Endothelial cell of umbilical vein (primary cell): ENCODE measurements around the gene MARCHF11.

Source experiments
- CTCF ChIP-seq, 2 donors: IDR thresholded peaks; 1 replicate in 1 of 2; 2 replicates in 1 of 2; pipeline ENCODE4 v1.5.1; 2011; ENCODE audit warnings: low read length in 2 of 2, mild to moderate bottlenecking in 2 of 2, moderate library complexity in 2 of 2, control low read depth in 1 of 2, inconsistent platforms in 1 of 2, low read depth in 1 of 2; ENCODE audit not compliant: insufficient read depth in 1 of 2; ENCODE audit errors: extremely low read depth in 1 of 2
- POLR2A ChIP-seq: IDR thresholded peaks from 2 replicates; pipeline ENCODE4 v1.6.1; 2012; ENCODE audit warnings: low read depth, mild to moderate bottlenecking, control low read depth, low read length

GRCh38 chr5:16082982-16083381 lies 96.6 kb downstream of the MARCHF11 start:
- TF ChIP-seq POLR2A (no peak), CTCF (IDR thresholded peaks at IDR 0.05; ENCODE audit: extremely low read depth in 1 of 2, insufficient read depth in 1 of 2, low read depth in 1 of 2, low read length in 2 of 2) (no peak)
